Right atrium auricular region (tissue), 2 donors: Measurements from ENCODE around the gene GOLGA2. TPM values are rescaled to one million over a fixed set of nuclear protein-coding genes. Genes with fewer than 3 reads are reported as not detected.

Experiments
- DNase-seq: peaks from one replicate; pipeline ENCODE4 v3.0.0-alpha.2; 2019; ENCODE audit warnings: low spot score
- H3K27ac ChIP-seq, 2 donors: fragments of 200-600 bp; sonication (generic); 1 replicate in 1 of 2; 2 replicates in 1 of 2; pipeline ENCODE4 v1.5.1; 2016 to 2019
- H3K27me3 ChIP-seq, 2 donors: fragments of 200-600 bp; sonication (generic); one replicate each; pipeline versions ENCODE4 v1.5.1 to v1.6.0; 2017 to 2019
- H3K36me3 ChIP-seq: fragments of 200-600 bp; sonication (generic); one replicate; pipeline ENCODE4 v1.5.1; 2016
- H3K4me1 ChIP-seq, 2 donors: fragments of 200-600 bp; sonication (generic); one replicate each; pipeline versions ENCODE4 v1.5.1 to v1.6.0; 2017 to 2019
- H3K4me3 ChIP-seq, 2 donors: fragments of 200-600 bp; sonication (generic); 1 replicate in 1 of 2; 2 replicates in 1 of 2; pipeline ENCODE4 v1.5.1; 2017 to 2019; ENCODE audit warnings: mild to moderate bottlenecking in 1 of 2, moderate library complexity in 1 of 2
- H3K9me3 ChIP-seq, 2 donors: fragments of 200-600 bp; sonication (generic); one replicate each; pipeline ENCODE4 v1.5.1; 2019
- total RNA-seq, 2 donors: library from RNA; depleted of rRNA; stranded (reverse); fragments of >200 nt; gene quantifications; one replicate each; pipeline ENCODE4 v1.1.0, GENCODE V29; 2016
- TF ChIP-seq, protein P1 (sequence below), 2 donors: fragments of 200-600 bp; sonication (generic); IDR thresholded peaks; one replicate each; pipeline ENCODE4 v1.5.1; 2019; ENCODE audit warnings: antibody characterized with exemption in 2 of 2

GOLGA2 gene
- total RNA-seq, 2 donors from 2014 or later: 83.3 to 91.6 TPM

DNA sequence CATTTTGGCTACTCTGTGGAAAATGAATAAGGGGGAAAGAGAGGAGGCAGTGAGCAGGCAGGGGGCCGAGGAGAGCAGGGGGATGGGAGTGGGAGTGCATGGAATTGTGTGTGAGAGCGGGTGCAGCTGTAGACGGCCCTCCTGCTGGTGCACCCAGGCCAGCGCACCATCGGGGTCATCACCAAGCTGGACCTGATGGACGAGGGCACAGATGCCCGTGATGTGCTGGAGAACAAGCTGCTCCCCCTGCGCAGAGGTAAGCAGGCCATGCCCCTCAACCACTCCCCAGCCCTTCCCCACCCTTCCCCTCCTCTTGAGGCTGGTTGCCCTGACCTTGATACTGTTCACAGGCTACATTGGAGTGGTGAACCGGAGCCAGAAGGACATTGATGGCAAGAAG, 56.0 kb downstream of the GOLGA2 start:
- Histone ChIP-seq H3K27me3 (no peaks in the 10 kb centered on the region), H3K4me1 (peaks cover 0 to 37% of the 10 kb centered on the region in 2 donors), H3K27ac (no peak overlapping the region), H3K4me3 (no peak overlapping the region), H3K36me3 (no peaks in the 10 kb centered on the region), H3K9me3 (no peaks in the 10 kb centered on the region)
- no peak for DNase-seq
- TF ChIP-seq, protein P1, sequence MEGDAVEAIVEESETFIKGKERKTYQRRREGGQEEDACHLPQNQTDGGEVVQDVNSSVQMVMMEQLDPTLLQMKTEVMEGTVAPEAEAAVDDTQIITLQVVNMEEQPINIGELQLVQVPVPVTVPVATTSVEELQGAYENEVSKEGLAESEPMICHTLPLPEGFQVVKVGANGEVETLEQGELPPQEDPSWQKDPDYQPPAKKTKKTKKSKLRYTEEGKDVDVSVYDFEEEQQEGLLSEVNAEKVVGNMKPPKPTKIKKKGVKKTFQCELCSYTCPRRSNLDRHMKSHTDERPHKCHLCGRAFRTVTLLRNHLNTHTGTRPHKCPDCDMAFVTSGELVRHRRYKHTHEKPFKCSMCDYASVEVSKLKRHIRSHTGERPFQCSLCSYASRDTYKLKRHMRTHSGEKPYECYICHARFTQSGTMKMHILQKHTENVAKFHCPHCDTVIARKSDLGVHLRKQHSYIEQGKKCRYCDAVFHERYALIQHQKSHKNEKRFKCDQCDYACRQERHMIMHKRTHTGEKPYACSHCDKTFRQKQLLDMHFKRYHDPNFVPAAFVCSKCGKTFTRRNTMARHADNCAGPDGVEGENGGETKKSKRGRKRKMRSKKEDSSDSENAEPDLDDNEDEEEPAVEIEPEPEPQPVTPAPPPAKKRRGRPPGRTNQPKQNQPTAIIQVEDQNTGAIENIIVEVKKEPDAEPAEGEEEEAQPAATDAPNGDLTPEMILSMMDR (IDR thresholded peaks at IDR 0.05): no peak

DNA sequence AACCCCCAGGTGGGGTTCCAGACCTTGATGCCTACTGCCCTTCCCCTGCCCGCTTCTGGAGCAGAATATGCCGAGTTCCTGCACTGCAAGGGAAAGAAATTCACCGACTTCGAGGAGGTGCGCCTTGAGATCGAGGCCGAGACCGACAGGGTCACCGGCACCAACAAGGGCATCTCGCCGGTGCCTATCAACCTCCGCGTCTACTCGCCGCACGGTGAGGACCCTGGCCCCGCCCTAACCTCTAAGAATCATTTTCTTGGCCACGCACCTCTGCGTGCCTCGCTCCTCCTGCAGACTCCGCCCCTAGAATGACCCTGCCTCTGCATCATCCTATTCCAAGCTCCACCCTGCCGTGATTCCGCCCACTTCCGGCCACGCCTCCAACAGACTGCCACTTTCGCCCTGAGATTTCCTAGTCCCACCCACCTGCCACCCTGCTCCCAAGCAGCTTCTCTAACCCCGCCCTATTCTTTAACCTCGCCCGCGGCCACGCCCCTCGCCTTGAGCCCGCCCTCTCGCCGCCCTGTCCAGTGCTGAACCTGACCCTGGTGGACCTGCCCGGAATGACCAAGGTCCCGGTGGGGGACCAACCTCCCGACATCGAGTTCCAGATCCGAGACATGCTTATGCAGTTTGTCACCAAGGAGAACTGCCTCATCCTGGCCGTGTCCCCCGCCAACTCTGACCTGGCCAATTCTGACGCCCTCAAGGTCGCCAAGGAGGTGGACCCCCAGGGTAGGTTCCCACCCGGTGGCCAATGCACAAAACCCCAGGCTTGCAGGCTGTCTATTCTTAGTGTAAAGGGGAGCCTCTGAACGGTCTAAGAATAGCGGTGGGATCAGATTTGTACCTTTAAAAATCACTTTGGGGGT, 57.1 kb downstream of the GOLGA2 start:
- TF ChIP-seq, protein P1 (IDR thresholded peaks at IDR 0.05): no peak
- no peaks in the 10 kb centered on the region for H3K27me3 ChIP-seq
- no peaks in the 10 kb centered on the region for H3K36me3 ChIP-seq
- peak; percentile 97 for DNase-seq
- peaks cover 0 to 40% of the 10 kb centered on the region in 2 donors for H3K4me1 ChIP-seq
- no peaks in the 10 kb centered on the region for H3K9me3 ChIP-seq
- peak overlapping the region; percentile 24 to 44 for H3K4me3 ChIP-seq
- peak overlapping the region; percentile 36 to 50 for H3K27ac ChIP-seq

DNA sequence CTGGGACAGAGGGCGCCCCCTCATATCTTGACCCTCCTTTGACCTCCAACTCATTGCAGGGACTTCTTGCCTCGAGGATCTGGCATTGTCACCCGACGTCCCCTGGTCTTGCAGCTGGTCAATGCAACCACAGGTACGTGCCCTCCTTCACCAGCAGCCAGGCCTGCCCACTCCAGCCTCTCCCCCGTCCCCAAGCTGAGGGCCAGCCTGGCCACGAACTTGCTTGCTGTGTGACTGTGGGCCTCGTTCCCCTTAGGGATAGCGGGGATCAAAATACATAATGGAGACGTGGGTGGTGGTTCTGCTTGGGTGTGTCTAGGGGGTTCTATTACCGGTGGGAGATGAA, 57.7 kb downstream of the GOLGA2 start:
- no peak for DNase-seq
- Histone ChIP-seq H3K9me3 (no peaks in the 10 kb centered on the region), H3K4me1 (peaks cover 0 to 40% of the 10 kb centered on the region in 2 donors), H3K36me3 (no peaks in the 10 kb centered on the region), H3K27me3 (no peaks in the 10 kb centered on the region), H3K4me3 (peak overlapping the region; percentile 24 to 44), H3K27ac (peak overlapping the region; percentile 36 to 50)
- TF ChIP-seq, protein P1 (IDR thresholded peaks at IDR 0.05): no peak

DNA sequence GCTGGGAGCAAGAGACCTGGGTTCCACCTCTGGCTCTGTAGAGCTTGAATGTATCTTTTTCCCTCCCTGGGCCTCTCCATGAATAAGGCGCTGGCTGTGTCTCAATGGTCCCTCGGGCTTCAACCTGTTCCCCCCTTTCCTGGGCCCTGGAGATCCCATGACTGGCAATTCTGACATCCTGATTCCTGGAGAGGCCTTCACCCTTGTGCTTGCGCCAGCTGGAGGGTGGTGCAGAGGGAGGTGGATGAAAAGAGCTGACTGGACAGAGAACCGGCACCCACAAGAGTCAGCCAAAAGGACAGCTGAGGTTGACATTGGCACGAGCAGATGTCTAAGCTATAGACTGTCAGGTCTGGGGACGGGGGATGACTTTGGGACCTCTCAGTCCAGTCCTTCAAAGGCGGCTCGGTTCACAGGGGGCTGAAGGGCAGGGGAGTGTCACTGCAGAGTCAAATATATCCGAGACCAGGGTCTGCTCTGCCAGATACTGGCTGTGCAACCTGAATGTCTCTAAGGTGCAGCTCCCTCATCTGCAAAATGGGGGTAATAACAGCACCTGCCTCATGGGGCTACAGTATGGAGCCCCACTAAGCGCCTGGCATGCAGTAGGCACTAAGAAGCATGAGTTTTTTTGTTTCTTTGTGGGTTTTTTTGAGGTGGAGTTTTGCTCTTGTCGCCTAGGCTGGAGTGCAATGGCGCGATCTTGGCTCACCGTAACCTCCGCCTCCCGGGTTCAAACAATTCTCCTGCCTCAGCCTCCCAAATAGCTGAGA, 58.8 kb downstream of the GOLGA2 start:
- Histone ChIP-seq H3K4me3 (no peak overlapping the region), H3K4me1 (peaks cover 0 to 40% of the 10 kb centered on the region in 2 donors), H3K9me3 (no peaks in the 10 kb centered on the region), H3K27me3 (no peaks in the 10 kb centered on the region), H3K27ac (peak overlapping the region; percentile 69), H3K36me3 (no peaks in the 10 kb centered on the region)
- no peak for DNase-seq
- TF ChIP-seq, protein P1 (IDR thresholded peaks at IDR 0.05): no peak

DNA sequence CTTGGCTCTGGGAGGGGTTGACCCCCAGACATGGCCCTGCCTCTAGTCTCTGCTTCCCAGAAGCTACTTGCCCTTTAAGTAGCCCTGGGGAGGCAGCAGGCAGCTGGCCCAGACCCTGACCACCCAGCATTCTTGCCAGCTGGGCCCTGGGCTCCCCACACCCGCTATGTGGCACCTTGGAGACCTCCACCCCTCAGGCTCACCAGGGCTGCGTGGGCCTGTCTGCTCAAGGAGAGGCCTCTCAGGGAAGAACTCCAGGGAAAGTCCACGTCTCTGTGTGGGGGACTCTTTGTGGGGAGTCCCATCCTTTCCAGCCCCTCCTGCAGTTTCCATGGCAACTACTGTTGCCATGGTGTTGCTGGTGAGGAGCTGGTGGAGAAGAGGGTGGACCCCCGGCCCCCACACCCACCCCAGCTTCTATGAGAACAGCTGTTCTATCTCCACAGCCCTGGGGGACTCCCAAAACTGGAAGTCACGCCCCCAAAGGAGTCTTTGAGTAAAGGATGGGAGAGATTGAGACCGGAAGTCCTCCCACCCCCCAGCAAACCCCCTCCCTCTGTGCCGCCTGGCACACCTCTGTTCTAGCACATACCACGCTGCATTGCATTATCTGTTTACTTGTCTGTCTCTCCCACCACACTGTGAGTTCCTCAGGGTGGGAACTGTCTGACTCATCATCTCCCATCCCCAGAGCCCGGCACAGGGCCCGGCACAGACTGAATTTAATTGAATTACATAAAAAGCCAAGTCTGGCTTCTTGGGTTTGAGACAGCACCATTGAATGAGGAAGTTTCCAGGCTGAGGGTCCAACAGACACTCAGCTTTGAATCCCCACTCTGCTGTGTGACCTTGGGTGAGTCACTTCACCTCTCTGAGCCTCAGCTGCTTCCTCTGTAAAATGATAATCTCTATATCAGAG, 60.1 kb downstream of the GOLGA2 start:
- H3K27ac ChIP-seq: peak overlapping the region; percentile 69
- peaks cover 0 to 40% of the 10 kb centered on the region in 2 donors for H3K4me1 ChIP-seq
- TF ChIP-seq, protein P1 (IDR thresholded peaks at IDR 0.05): no peak
- H3K36me3 ChIP-seq: no peaks in the 10 kb centered on the region
- H3K27me3 ChIP-seq: no peaks in the 10 kb centered on the region
- peak; percentile 82 for DNase-seq
- H3K4me3 ChIP-seq: no peak overlapping the region
- no peaks in the 10 kb centered on the region for H3K9me3 ChIP-seq
